ENCODE measurements around the gene ZCCHC2. TPM values are rescaled to one million over a fixed set of nuclear protein-coding genes. Genes with fewer than 3 reads are reported as not detected.

The ZCCHC2 gene
- total RNA-seq, 4 donors from 2014 or later = 20.1 to 28.5 (median 24.9) TPM

GRCh38 chr18:62522178-62522503 lies 684 bp upstream of the ZCCHC2 start:
- intact Hi-C loops (cut with DNase I) = no loop called here
- Histone ChIP-seq H3K36me3 (no peaks in the 10 kb centered on the region), H3K9me3 (no peaks in the 10 kb centered on the region), H3K27ac (peak overlapping the region; percentile 93 to 100 (median 93)), H3K4me1 (peaks cover 14 to 19% of the 10 kb centered on the region in 2 donors), H3K27me3 (no peaks in the 10 kb centered on the region), H3K4me3 (replicated peaks in 1 of 3) (peak overlapping the region; percentile 74 to 82 (median 75))
- TF ChIP-seq POLR2A (IDR thresholded peaks at IDR 0.05) (no peak), CTCF (IDR thresholded peaks at IDR 0.05) (no peak)
- no peak for DNase-seq
- 0% methylated on average over 3 to 18 of the region's 32 CpGs for WGBS, 2 donors

GRCh38 chr18:62523255-62523588 lies 397 bp downstream of the ZCCHC2 start:
- no peak for DNase-seq
- H3K36me3 ChIP-seq = no peaks in the 10 kb centered on the region
- no peaks in the 10 kb centered on the region for H3K9me3 ChIP-seq
- H3K4me3 ChIP-seq (replicated peaks in 1 of 3) = peak overlapping the region in 1 of 3 donors; percentile 75
- no peaks in the 10 kb centered on the region for H3K27me3 ChIP-seq
- peak overlapping the region; percentile 72 to 100 (median 93) for H3K27ac ChIP-seq
- WGBS, 2 donors = no CpG with 5 or more reads among the region's 62 CpGs
- TF ChIP-seq CTCF (IDR thresholded peaks at IDR 0.05) (no peak), POLR2A (IDR thresholded peaks at IDR 0.05) (no peak)
- peaks cover 20 to 22% of the 10 kb centered on the region in 2 donors for H3K4me1 ChIP-seq
- intact Hi-C loops (cut with DNase I) = no loop called here

GRCh38 chr18:62523631-62524439 lies 1.0 kb downstream of the ZCCHC2 start:
- intact Hi-C loops (cut with DNase I) = no loop called here
- no peaks in the 10 kb centered on the region for H3K9me3 ChIP-seq
- H3K27ac ChIP-seq = peak overlapping the region; percentile 84 to 100 (median 98)
- H3K4me1 ChIP-seq = peaks cover 20 to 22% of the 10 kb centered on the region in 2 donors
- DNase-seq = peak; percentile 68
- WGBS, 2 donors = 0% methylated on average over 10 of the region's 100 CpGs; no CpG with 5 or more reads in 1 of the 2 donors
- peak overlapping the region; percentile 29 to 77 (median 75) for H3K4me3 ChIP-seq (replicated peaks in 1 of 3)
- H3K36me3 ChIP-seq = no peaks in the 10 kb centered on the region
- H3K27me3 ChIP-seq = no peaks in the 10 kb centered on the region
- TF ChIP-seq POLR2A (IDR thresholded peaks at IDR 0.05) = no peak
- no peak for TF ChIP-seq CTCF (IDR thresholded peaks at IDR 0.05)

GRCh38 chr18:62524440-62525200 lies 1.8 kb downstream of the ZCCHC2 start:
- Histone ChIP-seq H3K4me3 (replicated peaks in 1 of 3) (peak overlapping the region; percentile 29 to 77 (median 75)), H3K9me3 (no peaks in the 10 kb centered on the region), H3K4me1 (peaks cover 20 to 22% of the 10 kb centered on the region in 2 donors), H3K27ac (peak overlapping the region; percentile 84 to 100 (median 98)), H3K27me3 (no peaks in the 10 kb centered on the region), H3K36me3 (no peaks in the 10 kb centered on the region)
- TF ChIP-seq CTCF (IDR thresholded peaks at IDR 0.05) = no peak
- TF ChIP-seq POLR2A (IDR thresholded peaks at IDR 0.05) = peak in 1 of 2 donors; percentile 80
- whole genome bisulfite sequencing, 2 donors = 2 to 4% methylated on average over 13 to 19 of the region's 57 CpGs
- DNase-seq = peak; percentile 68 to 69
- intact Hi-C loops (cut with DNase I) = no loop called here

GRCh38 chr18:62525608-62526007 lies 2.8 kb downstream of the ZCCHC2 start:
- Histone ChIP-seq H3K27ac (peak overlapping the region in 2 of 3 donors; percentile 98 to 100), H3K36me3 (no peaks in the 10 kb centered on the region), H3K9me3 (no peaks in the 10 kb centered on the region), H3K27me3 (no peaks in the 10 kb centered on the region), H3K4me3 (replicated peaks in 1 of 3) (peak overlapping the region in 1 of 3 donors; percentile 75), H3K4me1 (peaks cover 20 to 22% of the 10 kb centered on the region in 2 donors)
- no peak for DNase-seq
- 77 to 79% methylated on average over 9 of the region's 9 CpGs for WGBS, 2 donors
- no peak for TF ChIP-seq CTCF (IDR thresholded peaks at IDR 0.05)
- TF ChIP-seq POLR2A (IDR thresholded peaks at IDR 0.05) = no peak
- intact Hi-C loops (cut with DNase I) = no loop called here
